GM12865 (cell line): ENCODE results near the gene NDST1.

Experiments
- DNase-seq: peaks from one replicate; pipeline ENCODE4 v3.0.0; 2010; ENCODE audit warnings: low read depth
- H3K4me3 ChIP-seq: 2 replicates; pipeline ENCODE4 v1.5.1; 2011; ENCODE audit warnings: mild to moderate bottlenecking, low read depth, low read length, control low read depth
- TF ChIP-seq, protein P1 (sequence below): IDR thresholded peaks from 2 replicates; pipeline ENCODE4 v1.5.1; 2011; ENCODE audit warnings: low read length, control low read depth, low read depth, inconsistent platforms; ENCODE audit not compliant: insufficient read depth; ENCODE audit errors: missing control alignments

The NDST1 gene

DNA sequence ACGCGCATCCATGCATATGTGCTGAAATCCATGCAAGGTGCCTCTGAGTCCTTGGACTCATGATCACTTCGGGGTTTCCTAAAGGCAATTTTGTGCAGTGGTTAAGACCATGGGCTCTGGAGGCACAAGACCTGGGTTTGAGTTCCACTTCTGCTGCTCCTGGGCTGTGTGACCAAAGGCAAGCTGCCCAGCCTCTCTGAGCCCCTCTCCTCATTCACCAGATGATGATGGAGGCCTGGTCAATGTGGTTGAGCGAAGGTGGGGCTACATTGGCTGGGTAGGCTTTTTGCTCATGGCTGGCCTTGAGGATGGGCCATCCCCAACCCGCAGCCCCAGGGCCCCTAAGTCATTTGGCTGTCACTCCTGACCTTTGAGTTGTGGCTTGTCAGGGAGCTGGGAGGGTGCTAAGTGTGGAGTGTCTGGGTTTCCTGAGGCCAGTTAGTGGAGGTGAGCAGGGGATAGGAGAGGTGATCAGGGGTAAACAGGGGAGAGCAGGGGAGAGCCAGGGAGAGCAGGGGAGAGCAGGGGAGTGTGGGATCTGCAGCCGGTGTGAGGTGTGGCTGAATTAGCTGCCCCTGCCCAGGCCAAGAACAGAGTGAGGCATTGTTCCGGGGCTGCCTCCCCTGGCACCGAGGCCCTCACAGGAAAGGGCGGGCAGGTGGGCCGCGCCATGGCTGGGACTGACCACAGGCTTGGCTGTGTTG, 68.0 kb downstream of the NDST1 start:
- no peak overlapping the region for H3K4me3 ChIP-seq
- TF ChIP-seq, protein P1, sequence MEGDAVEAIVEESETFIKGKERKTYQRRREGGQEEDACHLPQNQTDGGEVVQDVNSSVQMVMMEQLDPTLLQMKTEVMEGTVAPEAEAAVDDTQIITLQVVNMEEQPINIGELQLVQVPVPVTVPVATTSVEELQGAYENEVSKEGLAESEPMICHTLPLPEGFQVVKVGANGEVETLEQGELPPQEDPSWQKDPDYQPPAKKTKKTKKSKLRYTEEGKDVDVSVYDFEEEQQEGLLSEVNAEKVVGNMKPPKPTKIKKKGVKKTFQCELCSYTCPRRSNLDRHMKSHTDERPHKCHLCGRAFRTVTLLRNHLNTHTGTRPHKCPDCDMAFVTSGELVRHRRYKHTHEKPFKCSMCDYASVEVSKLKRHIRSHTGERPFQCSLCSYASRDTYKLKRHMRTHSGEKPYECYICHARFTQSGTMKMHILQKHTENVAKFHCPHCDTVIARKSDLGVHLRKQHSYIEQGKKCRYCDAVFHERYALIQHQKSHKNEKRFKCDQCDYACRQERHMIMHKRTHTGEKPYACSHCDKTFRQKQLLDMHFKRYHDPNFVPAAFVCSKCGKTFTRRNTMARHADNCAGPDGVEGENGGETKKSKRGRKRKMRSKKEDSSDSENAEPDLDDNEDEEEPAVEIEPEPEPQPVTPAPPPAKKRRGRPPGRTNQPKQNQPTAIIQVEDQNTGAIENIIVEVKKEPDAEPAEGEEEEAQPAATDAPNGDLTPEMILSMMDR, result no peak
- no peak for DNase-seq

DNA sequence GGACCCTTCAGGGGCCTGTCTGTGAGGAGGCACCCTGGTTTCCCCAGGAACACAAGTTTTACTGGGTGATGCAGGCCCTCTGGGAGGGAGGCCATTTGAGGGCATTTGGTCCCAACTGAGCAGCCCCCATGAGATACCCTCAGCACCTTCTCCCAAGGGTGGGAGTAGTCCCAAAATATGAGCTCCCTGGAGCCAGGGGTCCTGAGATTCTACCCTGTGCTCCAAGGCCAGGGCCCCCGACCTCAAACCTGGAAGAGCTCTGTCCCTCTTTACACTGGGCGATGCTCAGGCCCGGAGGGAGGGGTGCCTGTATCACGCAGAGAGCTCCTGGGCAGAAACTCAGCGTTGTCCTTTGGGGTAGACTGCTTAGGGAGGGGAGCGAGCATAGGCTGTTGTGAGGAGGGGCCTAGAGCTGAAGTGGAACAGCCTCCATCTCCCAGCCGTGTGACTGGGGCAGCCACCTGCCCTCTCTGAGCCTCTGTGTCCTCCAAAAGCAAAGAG, 68.6 kb downstream of the NDST1 start:
- H3K4me3 ChIP-seq, result no peak overlapping the region
- TF ChIP-seq, protein P1, result no peak

DNA sequence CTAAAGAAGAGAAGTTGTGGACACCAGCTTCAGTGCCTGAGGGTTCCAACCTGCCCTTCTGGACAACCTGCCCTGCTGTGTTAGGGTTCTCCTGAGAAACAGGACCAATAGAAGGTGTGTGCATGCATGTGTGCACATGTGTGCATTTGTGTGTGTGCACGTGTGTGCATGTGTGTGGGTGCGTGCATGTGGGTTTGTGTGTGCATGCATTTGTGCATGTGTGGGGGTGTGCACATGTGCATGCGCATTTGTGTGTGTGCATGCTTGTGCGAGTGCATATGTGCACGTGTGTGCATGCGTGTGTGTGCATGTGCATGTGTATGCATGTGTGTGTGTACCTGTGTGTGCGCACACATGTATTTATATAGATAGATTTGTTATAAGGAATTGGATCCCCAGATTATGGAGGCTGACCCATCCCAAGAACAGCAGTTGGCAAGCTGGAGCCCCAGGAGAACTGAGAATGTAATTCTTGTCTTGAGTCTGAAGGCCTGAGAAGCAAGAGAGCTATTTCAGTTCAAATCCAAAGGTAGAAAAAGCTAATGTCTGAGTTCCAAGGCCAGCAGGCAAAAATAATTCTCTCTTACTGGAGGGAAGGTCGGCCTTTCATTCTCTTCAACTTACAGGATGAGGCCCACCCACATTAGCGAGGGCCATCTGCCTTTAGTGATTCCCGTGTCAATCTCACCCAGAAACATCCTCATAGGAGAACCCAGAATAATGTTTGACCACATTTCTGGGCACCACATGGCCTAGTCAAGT, 69.6 kb downstream of the NDST1 start:
- H3K4me3 ChIP-seq, result no peak overlapping the region
- TF ChIP-seq, protein P1, result no peak
- no peak for DNase-seq

More for the DNA sequence above, 68.6 kb downstream of the NDST1 start:
- no peak for DNase-seq

DNA sequence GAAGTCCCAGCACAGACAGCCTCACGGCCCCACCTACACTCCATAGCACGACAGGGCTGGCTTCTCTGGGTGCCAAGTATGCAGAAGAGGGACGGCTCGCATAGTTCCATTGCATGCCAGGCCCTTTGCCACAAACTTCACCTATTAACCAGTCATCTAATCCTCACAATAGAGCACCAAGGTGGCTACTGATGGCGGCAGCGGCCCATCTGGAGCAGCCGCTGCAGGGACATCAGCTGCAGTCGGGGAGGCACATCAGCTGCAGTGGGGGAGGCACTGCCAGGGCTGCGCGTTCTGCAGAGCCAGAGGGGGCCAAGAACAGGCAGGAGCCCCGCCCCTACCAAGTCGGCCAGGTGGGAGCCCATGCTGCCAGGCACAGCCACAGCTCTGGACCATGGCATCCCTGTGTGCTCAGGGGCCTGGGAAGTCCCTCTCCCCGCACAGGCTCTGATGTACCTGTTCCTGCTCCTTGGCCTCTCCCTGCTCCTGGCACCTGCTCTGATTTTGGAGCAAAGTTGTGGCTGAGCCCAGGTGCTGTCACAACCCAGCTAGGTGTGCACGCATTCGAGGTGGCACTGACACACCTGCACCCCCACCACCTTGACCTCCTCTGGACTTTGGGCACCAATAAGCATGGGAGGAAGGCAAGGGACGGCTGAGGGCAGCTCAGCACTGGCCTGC, 71.0 kb downstream of the NDST1 start:
- TF ChIP-seq, protein P1, result no peak
- no peak overlapping the region for H3K4me3 ChIP-seq
- no peak for DNase-seq

DNA sequence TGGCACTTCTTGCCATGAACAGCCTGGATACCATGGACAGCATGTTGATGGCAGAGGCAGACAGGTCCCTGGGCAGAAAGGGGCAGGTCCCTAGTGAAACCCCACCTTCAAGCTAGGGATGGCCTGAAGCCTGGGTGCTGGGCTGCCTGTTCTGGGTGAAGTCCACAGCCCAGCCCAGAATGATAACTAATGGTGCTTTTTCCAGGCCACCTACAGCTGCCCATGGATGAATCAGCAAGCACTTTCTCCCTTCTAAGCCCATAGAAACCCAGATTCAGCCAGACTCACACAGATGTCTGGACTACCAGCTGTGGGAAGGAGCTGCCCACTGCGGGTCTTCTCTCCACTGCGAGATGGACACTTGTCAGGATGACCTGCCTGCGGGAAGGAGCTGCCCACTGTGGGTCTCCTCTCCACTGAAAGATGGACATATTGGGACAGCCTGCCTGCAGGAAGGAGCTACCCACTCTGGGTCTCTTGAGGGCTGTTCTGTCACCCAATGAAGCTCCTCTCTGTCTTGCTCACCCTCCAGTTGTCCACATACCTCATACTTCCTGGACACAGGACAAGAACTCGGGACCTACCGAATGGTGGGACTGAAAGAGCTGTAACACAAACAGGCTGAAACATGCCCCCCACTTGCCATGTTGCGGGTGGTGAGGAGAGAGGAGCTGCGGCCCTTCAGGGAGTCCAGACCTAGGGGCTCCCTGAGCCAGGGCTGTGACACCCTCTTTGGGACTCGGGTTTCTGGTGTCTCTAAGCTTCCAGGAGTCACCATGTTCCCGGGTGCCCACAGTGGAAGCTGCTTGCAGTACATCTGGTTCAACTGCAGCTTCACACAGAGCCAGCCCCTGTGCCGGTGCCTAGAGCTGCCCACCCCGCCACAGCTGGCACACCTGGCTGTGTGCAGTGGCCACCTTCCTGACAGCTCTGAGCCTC, 71.8 kb downstream of the NDST1 start:
- no peak for DNase-seq
- H3K4me3 ChIP-seq, result no peak overlapping the region
- TF ChIP-seq, protein P1, result no peak

DNA sequence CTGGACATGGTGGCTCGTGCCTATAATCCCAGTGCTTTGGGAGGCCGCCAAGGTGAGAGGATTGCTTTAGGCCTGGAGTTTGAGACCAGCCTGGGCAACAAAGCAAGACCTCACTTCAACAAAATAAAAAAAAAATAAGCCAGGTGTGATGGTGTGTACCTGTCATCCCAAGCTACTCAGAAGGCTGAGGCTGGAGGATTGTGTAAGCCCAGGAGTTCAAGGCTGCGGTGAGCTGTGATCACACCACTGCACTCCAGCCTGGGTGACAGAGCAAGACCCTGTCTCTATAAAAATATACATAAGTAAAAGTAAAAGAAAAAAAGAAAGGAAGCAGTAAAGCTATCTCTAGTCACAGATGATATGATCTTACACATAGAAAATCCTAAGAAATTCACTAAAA, 73.0 kb downstream of the NDST1 start:
- no peak overlapping the region for H3K4me3 ChIP-seq
- TF ChIP-seq, protein P1, result no peak
- DNase-seq, result no peak
